ENCODE data around the gene CST2. TPM values are rescaled to one million over a fixed set of nuclear protein-coding genes. Genes with fewer than 3 reads are reported as not detected.

CST2 gene
- polyA plus RNA-seq, 2 of the 4 experiments (the other 2 are of a cell fraction) = not detected

DNA sequence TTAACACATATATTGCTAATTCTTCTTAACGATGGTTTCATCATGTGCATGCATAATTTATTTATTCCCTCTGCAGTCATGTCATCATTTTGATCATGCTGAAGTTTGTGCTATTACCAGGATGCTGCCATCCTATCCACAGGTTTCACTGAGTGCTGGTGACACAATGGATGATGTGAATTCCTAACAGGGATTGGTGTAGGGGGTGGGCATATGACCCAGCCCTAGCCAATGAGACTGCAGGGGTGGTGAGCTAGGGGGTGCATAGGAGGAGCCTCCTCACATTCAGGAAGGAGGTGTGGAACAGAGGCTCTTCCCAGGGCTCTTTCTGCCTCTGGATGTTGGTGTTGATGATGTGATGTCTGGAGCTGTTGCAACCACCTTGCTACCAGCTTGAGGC, 45.5 kb upstream of the CST2 start:
- Histone ChIP-seq H3K4me2 (no peak overlapping the region), H3K27ac (no peak overlapping the region), H3K4me3 (no peak overlapping the region), H3K9me3 (no peaks in the 10 kb centered on the region), H3K4me1 (no peaks in the 10 kb centered on the region)
- DNase-seq (ENCODE audit: low read depth in 1 of 2, low spot score in 1 of 2) = no peak
- peak in 1 of 2 experiments; percentile 33; a peak in 1 of 6 replicates for ATAC-seq
- ChIA-PET POLR2A (no interaction called here), CTCF (interaction anchor here (1.1 to 2.7 kb wide), 3 partner anchors 17 to 66 kb away, joined by 3 to 7 read pairs (median 4); no protein-coding TSS in a partner anchor)
- WGBS (ENCODE audit: missing lambda C conversion rate) = 0% methylated on average over 1 of the region's 1 CpG
- TF ChIP-seq CBX8 (IDR thresholded peaks at IDR 0.05) (no peak), RNF2 (IDR thresholded peaks at IDR 0.05; ENCODE audit: borderline replicate concordance, low read depth) (no peak), MAFK (IDR thresholded peaks at IDR 0.05; ENCODE audit: partially characterized antibody) (no peak), HOXB5 (CRISPR knock-in tag; IDR thresholded peaks at IDR 0.05) (no peak), HOXB13 (CRISPR knock-in tag; IDR thresholded peaks at IDR 0.05; ENCODE audit: low read depth) (no peak), CBX2 (IDR thresholded peaks at IDR 0.05; ENCODE audit: borderline replicate concordance, low read depth) (no peak), NPAS2 (CRISPR knock-in tag; IDR thresholded peaks at IDR 0.05; ENCODE audit: borderline replicate concordance) (no peak)
- FAIRE-seq = no peak

DNA sequence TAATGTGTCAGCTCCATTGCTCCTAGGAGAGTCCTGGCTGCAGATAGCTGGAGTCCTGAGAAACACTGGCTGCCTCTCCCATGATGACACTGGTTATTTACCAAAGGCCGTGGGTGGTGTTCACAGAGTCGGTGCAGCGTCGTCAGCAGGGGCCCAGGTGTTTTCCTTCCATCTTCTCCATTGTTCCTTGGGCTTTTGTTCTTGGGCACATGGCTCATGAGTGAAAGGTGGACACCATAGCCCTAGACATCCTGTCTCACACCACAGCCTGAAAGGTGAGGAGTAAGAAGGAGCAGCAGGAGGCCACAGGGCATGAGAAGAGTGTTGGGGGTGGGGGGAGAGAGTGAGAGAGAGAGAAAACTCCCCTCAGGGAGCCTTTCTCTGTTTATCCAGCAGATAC, 43.9 kb upstream of the CST2 start:
- H3K9me3 ChIP-seq = no peaks in the 10 kb centered on the region
- H3K4me3 ChIP-seq = no peak overlapping the region
- 0% methylated on average over 4 of the region's 4 CpGs for WGBS (ENCODE audit: missing lambda C conversion rate)
- no peak overlapping the region for H3K27ac ChIP-seq
- TF ChIP-seq EHMT2 (IDR thresholded peaks at IDR 0.05; ENCODE audit: low read depth) = no peak
- TF ChIP-seq SMC3 (IDR thresholded peaks at IDR 0.05) = no peak
- CTCF ChIA-PET = interaction anchor here (1.6 kb wide), 1 partner anchor 54 kb away, joined by 4 read pairs; no protein-coding TSS in a partner anchor
- H3K4me2 ChIP-seq = no peak overlapping the region
- ATAC-seq (no peak), FAIRE-seq (no peak), DNase-seq (ENCODE audit: low read depth in 1 of 2, low spot score in 1 of 2) (no peak)
- no peaks in the 10 kb centered on the region for H3K4me1 ChIP-seq
- POLR2A ChIA-PET = no interaction called here

GRCh38 chr20:23869520-23869919, 43.0 kb upstream of the CST2 start:
- Histone ChIP-seq H3K9me3 (no peaks in the 10 kb centered on the region), H3K27ac (no peak overlapping the region), H3K4me2 (no peak overlapping the region), H3K4me1 (no peaks in the 10 kb centered on the region), H3K4me3 (no peak overlapping the region)
- CTCF ChIA-PET = no interaction called here
- TF ChIP-seq MYC (IDR thresholded peaks at IDR 0.05; ENCODE audit: borderline replicate concordance, low read length) (no peak), PHF8 (IDR thresholded peaks at IDR 0.05; ENCODE audit: borderline replicate concordance, low read depth) (no peak), KDM1A (IDR thresholded peaks at IDR 0.05; ENCODE audit: low read depth) (no peak)
- POLR2A ChIA-PET = no interaction called here
- DNase-seq (ENCODE audit: low read depth in 1 of 2, low spot score in 1 of 2) (no peak), FAIRE-seq (no peak), ATAC-seq (no peak)
- 5% methylated on average over 2 of the region's 2 CpGs for WGBS (ENCODE audit: missing lambda C conversion rate)

DNA sequence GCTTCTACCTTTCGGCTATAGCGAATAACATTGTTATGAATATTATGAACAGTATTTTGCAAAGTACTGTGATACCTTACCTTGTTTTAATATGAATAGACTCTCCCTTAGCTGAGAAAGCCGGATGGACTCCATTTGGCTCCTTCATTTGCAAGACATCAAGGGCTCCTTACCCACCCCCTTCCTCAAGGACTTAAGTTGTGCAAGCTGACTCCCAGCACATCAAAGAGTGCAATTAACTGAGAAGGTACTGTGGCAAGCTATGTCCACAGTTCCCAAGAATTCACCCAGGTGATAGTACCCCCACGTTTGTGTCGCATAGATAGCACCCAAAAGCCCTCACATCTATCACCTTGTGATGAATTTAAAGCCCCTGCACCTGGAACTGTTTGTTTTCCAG, 41.8 kb upstream of the CST2 start:
- no peak overlapping the region for H3K27ac ChIP-seq
- no peak overlapping the region for H3K4me3 ChIP-seq
- TF ChIP-seq, protein P1, sequence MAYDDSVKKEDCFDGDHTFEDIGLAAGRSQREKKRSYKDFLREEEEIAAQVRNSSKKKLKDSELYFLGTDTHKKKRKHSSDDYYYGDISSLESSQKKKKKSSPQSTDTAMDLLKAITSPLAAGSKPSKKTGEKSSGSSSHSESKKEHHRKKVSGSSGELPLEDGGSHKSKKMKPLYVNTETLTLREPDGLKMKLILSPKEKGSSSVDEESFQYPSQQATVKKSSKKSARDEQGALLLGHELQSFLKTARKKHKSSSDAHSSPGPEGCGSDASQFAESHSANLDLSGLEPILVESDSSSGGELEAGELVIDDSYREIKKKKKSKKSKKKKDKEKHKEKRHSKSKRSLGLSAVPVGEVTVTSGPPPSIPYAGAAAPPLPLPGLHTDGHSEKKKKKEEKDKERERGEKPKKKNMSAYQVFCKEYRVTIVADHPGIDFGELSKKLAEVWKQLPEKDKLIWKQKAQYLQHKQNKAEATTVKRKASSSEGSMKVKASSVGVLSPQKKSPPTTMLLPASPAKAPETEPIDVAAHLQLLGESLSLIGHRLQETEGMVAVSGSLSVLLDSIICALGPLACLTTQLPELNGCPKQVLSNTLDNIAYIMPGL (CRISPR knock-in tag; IDR thresholded peaks at IDR 0.05; ENCODE audit: borderline replicate concordance) = no peak
- TF ChIP-seq EHF (CRISPR knock-in tag; IDR thresholded peaks at IDR 0.05) (no peak), EHMT2 (IDR thresholded peaks at IDR 0.05; ENCODE audit: low read depth) (no peak), BHLHE40 (IDR thresholded peaks at IDR 0.05; ENCODE audit: low read depth, low read length) (no peak), RNF2 (IDR thresholded peaks at IDR 0.05; ENCODE audit: borderline replicate concordance, low read depth) (no peak), KDM1A (IDR thresholded peaks at IDR 0.05; ENCODE audit: low read depth) (no peak), CBX2 (IDR thresholded peaks at IDR 0.05; ENCODE audit: borderline replicate concordance, low read depth) (no peak), SREBF2 (IDR thresholded peaks at IDR 0.05) (no peak), CHD4 (IDR thresholded peaks at IDR 0.05; ENCODE audit: borderline replicate concordance) (no peak), TFCP2L1 (CRISPR knock-in tag; IDR thresholded peaks at IDR 0.05) (no peak), ZNF302 (CRISPR knock-in tag; IDR thresholded peaks at IDR 0.05) (no peak), FOSB (CRISPR knock-in tag; IDR thresholded peaks at IDR 0.05) (no peak)
- TF ChIP-seq, protein P2, sequence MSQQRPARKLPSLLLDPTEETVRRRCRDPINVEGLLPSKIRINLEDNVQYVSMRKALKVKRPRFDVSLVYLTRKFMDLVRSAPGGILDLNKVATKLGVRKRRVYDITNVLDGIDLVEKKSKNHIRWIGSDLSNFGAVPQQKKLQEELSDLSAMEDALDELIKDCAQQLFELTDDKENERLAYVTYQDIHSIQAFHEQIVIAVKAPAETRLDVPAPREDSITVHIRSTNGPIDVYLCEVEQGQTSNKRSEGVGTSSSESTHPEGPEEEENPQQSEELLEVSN (IDR thresholded peaks at IDR 0.05; ENCODE audit: borderline replicate concordance, low read depth) = no peak
- TF ChIP-seq, protein P3, sequence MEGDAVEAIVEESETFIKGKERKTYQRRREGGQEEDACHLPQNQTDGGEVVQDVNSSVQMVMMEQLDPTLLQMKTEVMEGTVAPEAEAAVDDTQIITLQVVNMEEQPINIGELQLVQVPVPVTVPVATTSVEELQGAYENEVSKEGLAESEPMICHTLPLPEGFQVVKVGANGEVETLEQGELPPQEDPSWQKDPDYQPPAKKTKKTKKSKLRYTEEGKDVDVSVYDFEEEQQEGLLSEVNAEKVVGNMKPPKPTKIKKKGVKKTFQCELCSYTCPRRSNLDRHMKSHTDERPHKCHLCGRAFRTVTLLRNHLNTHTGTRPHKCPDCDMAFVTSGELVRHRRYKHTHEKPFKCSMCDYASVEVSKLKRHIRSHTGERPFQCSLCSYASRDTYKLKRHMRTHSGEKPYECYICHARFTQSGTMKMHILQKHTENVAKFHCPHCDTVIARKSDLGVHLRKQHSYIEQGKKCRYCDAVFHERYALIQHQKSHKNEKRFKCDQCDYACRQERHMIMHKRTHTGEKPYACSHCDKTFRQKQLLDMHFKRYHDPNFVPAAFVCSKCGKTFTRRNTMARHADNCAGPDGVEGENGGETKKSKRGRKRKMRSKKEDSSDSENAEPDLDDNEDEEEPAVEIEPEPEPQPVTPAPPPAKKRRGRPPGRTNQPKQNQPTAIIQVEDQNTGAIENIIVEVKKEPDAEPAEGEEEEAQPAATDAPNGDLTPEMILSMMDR (IDR thresholded peaks at IDR 0.05) = no peak
- TF ChIP-seq, protein P4, sequence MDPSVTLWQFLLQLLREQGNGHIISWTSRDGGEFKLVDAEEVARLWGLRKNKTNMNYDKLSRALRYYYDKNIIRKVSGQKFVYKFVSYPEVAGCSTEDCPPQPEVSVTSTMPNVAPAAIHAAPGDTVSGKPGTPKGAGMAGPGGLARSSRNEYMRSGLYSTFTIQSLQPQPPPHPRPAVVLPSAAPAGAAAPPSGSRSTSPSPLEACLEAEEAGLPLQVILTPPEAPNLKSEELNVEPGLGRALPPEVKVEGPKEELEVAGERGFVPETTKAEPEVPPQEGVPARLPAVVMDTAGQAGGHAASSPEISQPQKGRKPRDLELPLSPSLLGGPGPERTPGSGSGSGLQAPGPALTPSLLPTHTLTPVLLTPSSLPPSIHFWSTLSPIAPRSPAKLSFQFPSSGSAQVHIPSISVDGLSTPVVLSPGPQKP (IDR thresholded peaks at IDR 0.05; ENCODE audit: low read depth, low read length) = no peak
- ChIA-PET POLR2A (no interaction called here), CTCF (no interaction called here)
- H3K9me3 ChIP-seq = peaks cover 3% of the 10 kb centered on the region; the same call in 1 of the 3 replicates
- 36% methylated on average over 5 of the region's 5 CpGs for WGBS (ENCODE audit: missing lambda C conversion rate)
- DNase-seq (ENCODE audit: low read depth in 1 of 2, low spot score in 1 of 2) (no peak), ATAC-seq (no peak), FAIRE-seq (no peak)
- H3K4me1 ChIP-seq = no peaks in the 10 kb centered on the region
- H3K4me2 ChIP-seq = no peak overlapping the region

Data from A549 (cell line).